Liver (tissue), 9 donors: ENCODE results near the gene CPSF3. TPM values are rescaled to one million over a fixed set of nuclear protein-coding genes. Genes with fewer than 3 reads are reported as not detected.

Experiments
- DNase-seq: peaks from one replicate; pipeline ENCODE4 v3.0.0-alpha.2; 2017; ENCODE audit warnings: low spot score
- H3K27ac ChIP-seq, 2 donors: one replicate each; pipeline ENCODE4 v1.7.0; 2013; ENCODE audit warnings: inconsistent platforms in 2 of 2, low read length in 2 of 2, control low read depth in 1 of 2, low read depth in 1 of 2, mild to moderate bottlenecking in 1 of 2
- H3K27me3 ChIP-seq, 4 donors: one replicate each; pipeline versions ENCODE4 v1.6.1 to v1.7.0; 2013; ENCODE audit warnings: low read length in 3 of 4, inconsistent platforms in 1 of 4, mild to moderate bottlenecking in 1 of 4, moderate library complexity in 1 of 4; ENCODE audit not compliant: control insufficient read depth in 4 of 4, insufficient read depth in 4 of 4
- H3K36me3 ChIP-seq, 4 donors: one replicate each; pipeline versions ENCODE4 v1.6.1 to v1.7.0; 2013; ENCODE audit warnings: low read length in 3 of 4, mild to moderate bottlenecking in 3 of 4, low read depth in 1 of 4, moderate library complexity in 1 of 4; ENCODE audit not compliant: control insufficient read depth in 4 of 4, insufficient read depth in 3 of 4
- H3K4me1 ChIP-seq, 4 donors: one replicate each; pipeline versions ENCODE4 v1.6.1 to v1.7.0; 2013; ENCODE audit warnings: low read length in 3 of 4, mild to moderate bottlenecking in 3 of 4, moderate library complexity in 1 of 4; ENCODE audit not compliant: control insufficient read depth in 4 of 4, insufficient read depth in 4 of 4
- H3K4me3 ChIP-seq, 3 donors: one replicate each; pipeline versions ENCODE4 v1.6.1 to v1.7.0; 2013; ENCODE audit warnings: low read length in 3 of 3, control low read depth in 1 of 3, low read depth in 1 of 3, mild to moderate bottlenecking in 1 of 3
- H3K9ac ChIP-seq, 2 donors: one replicate each; pipeline ENCODE4 v1.7.0; 2013; ENCODE audit warnings: low read length in 2 of 2, mild to moderate bottlenecking in 2 of 2, moderate library complexity in 2 of 2, control low read depth in 1 of 2, low read depth in 1 of 2
- H3K9me3 ChIP-seq, 4 donors: one replicate each; pipeline versions ENCODE4 v1.6.1 to v1.7.0; 2013; ENCODE audit warnings: low read length in 3 of 4; ENCODE audit not compliant: control insufficient read depth in 4 of 4
- CTCF ChIP-seq: fragments of 150-350 bp; IDR thresholded peaks from 2 replicates; pipeline ENCODE4 v1.5.1; 2017; ENCODE audit warnings: improper control_type of control experiment, low read depth, low read length; ENCODE audit not compliant: missing input control
- EGR1 ChIP-seq, 2 donors: IDR thresholded peaks; 2 replicates each; pipeline ENCODE4 v1.6.1; 2016 to 2018; ENCODE audit warnings: antibody characterized with exemption in 2 of 2, low read depth in 2 of 2
- GABPA ChIP-seq, 2 donors: IDR thresholded peaks in 1 of 2; conservative IDR thresholded peaks in 1 of 2; 2 replicates each; pipeline ENCODE4 v1.6.1; 2016; ENCODE audit warnings: antibody characterized with exemption in 2 of 2, mild to moderate bottlenecking in 1 of 2, moderate library complexity in 1 of 2
- HNF4A ChIP-seq, 2 donors: conservative IDR thresholded peaks; 2 replicates each; pipeline ENCODE4 v1.6.1; 2016; ENCODE audit warnings: antibody characterized with exemption in 2 of 2, mild to moderate bottlenecking in 2 of 2
- HNF4G ChIP-seq: IDR thresholded peaks from 2 replicates; pipeline ENCODE4 v1.6.1; 2016; ENCODE audit warnings: antibody characterized with exemption
- JUND ChIP-seq, 2 donors: IDR thresholded peaks; 2 replicates each; pipeline ENCODE4 v1.6.1; 2016; ENCODE audit warnings: antibody characterized with exemption in 2 of 2
- NR2F2 ChIP-seq: IDR thresholded peaks from 2 replicates; pipeline ENCODE4 v1.6.1; 2016; ENCODE audit warnings: antibody characterized with exemption
- RAD21 ChIP-seq, 2 donors: IDR thresholded peaks; 2 replicates each; pipeline ENCODE4 v1.6.1; 2016; ENCODE audit warnings: antibody characterized with exemption in 2 of 2, mild to moderate bottlenecking in 2 of 2
- RXRA ChIP-seq, 2 donors: IDR thresholded peaks; 2 replicates each; pipeline ENCODE4 v1.6.1; 2017 to 2018; ENCODE audit warnings: antibody characterized with exemption in 2 of 2, mild to moderate bottlenecking in 1 of 2
- TAF1 ChIP-seq: conservative IDR thresholded peaks from 2 replicates; pipeline ENCODE4 v1.6.1; 2016; ENCODE audit warnings: antibody characterized with exemption, mild to moderate bottlenecking
- YY1 ChIP-seq: IDR thresholded peaks from 2 replicates; pipeline ENCODE4 v1.6.1; 2016; ENCODE audit warnings: antibody characterized with exemption, mild to moderate bottlenecking
- WGBS: extraction: QIAGEN DNeasy Blood & Tissue Kit; methylation state at CpG from one replicate; pipeline ENCODE4 v1.1.7; 2013; 5-methylcytosine and 5-hydroxymethylcytosine counted together
- polyA plus RNA-seq, 2 donors: library from polyadenylated mRNA; stranded (reverse) in 1 of 2; unstranded in 1 of 2; fragments of 200-250 nt in 1 of 2; fragments of >200 nt in 1 of 2; fragmentation: Nextera tagmentation in 1 of 2; extraction: Ambion mirVana in 1 of 2; gene quantifications; one replicate each; pipeline versions ENCODE4 v1.2.1 to v1.2.3, GENCODE V29; 2013 to 2015
- total RNA-seq, 2 donors: library from RNA; depleted of rRNA; stranded (reverse); fragments of >200 nt; gene quantifications; one replicate each; pipeline ENCODE4 v1.2.3, GENCODE V29; 2014
- TF ChIP-seq, protein P1 (sequence below): IDR thresholded peaks from 2 replicates; pipeline ENCODE4 v1.6.1; 2016; ENCODE audit warnings: antibody characterized with exemption, mild to moderate bottlenecking
- TF ChIP-seq, protein P2 (sequence below): IDR thresholded peaks from 2 replicates; pipeline ENCODE4 v1.6.1; 2016; ENCODE audit warnings: antibody characterized with exemption
- donor health status: healthy.
- donor health status: healthy.
- donor health status: healthy.
- donor health status: healthy.
- donor health status: healthy.

CPSF3 gene
- total and polyA plus RNA-seq, 4 donors: 8.7 to 32.2 (median 16.9) TPM

DNA sequence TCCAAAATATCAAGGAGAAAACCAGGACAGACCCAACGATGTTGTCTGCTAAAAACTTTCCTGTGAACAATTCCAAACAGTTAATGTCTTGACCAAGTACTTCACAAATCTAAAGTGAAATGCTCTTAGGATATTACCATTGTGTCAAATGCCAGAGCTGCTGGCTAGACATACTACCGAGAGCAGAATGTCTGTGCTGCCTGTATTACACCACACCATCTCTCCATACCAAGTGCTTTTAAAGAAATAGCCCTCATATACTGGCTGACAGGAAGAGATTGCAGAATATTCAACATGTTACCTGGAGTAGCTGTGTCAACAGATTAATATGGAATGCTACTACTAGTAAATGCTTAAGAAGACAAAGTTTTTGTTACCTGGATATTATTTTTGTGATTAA is 69.5 kb downstream of the CPSF3 start (continued):
- TF ChIP-seq, protein P1, sequence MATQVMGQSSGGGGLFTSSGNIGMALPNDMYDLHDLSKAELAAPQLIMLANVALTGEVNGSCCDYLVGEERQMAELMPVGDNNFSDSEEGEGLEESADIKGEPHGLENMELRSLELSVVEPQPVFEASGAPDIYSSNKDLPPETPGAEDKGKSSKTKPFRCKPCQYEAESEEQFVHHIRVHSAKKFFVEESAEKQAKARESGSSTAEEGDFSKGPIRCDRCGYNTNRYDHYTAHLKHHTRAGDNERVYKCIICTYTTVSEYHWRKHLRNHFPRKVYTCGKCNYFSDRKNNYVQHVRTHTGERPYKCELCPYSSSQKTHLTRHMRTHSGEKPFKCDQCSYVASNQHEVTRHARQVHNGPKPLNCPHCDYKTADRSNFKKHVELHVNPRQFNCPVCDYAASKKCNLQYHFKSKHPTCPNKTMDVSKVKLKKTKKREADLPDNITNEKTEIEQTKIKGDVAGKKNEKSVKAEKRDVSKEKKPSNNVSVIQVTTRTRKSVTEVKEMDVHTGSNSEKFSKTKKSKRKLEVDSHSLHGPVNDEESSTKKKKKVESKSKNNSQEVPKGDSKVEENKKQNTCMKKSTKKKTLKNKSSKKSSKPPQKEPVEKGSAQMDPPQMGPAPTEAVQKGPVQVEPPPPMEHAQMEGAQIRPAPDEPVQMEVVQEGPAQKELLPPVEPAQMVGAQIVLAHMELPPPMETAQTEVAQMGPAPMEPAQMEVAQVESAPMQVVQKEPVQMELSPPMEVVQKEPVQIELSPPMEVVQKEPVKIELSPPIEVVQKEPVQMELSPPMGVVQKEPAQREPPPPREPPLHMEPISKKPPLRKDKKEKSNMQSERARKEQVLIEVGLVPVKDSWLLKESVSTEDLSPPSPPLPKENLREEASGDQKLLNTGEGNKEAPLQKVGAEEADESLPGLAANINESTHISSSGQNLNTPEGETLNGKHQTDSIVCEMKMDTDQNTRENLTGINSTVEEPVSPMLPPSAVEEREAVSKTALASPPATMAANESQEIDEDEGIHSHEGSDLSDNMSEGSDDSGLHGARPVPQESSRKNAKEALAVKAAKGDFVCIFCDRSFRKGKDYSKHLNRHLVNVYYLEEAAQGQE: no peak
- TF ChIP-seq EGR1 (IDR thresholded peaks at IDR 0.05; ENCODE audit: low read depth in 2 of 2) (no peak), NR2F2 (no peak)

DNA sequence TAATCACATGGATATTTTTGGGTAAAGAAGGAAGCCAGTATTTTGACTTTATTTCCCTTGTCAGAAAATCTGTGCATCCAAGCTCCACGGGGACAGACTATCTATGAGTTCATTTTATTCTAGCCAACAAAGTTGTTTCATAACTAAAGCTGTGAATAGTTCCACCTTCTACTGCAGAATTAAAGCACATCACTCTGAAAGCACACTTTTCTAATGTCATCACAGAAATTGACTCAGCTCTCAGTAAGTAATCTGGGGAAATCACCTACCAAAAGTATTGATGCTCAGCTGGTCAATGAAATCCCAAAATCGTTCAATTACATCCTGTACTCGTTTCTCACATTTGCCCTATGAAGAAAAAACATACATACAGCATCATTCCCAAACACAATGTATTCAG is 70.0 kb downstream of the CPSF3 start:
- WGBS: 85% methylated on average over 3 of the region's 3 CpGs
- Histone ChIP-seq H3K27me3 (no peaks in the 10 kb centered on the region), H3K4me3 (no peak overlapping the region), H3K36me3 (peaks cover 23 to 75% (median 55%) of the 10 kb centered on the region in 4 donors), H3K9me3 (no peaks in the 10 kb centered on the region), H3K27ac (no peak overlapping the region), H3K4me1 (no peaks in the 10 kb centered on the region), H3K9ac (no peak overlapping the region)
- no peak for DNase-seq
- TF ChIP-seq NR2F2: no peak
- TF ChIP-seq TAF1: no peak
- TF ChIP-seq RXRA (IDR thresholded peaks at IDR 0.05): no peak
- no peak for TF ChIP-seq HNF4G
- no peak for TF ChIP-seq YY1
- TF ChIP-seq CTCF: no peak
- TF ChIP-seq EGR1 (IDR thresholded peaks at IDR 0.05; ENCODE audit: low read depth in 2 of 2): no peak
- no peak for TF ChIP-seq HNF4A (conservative IDR thresholded peaks at IDR 0.05)
- TF ChIP-seq RAD21 (IDR thresholded peaks at IDR 0.05): no peak
- TF ChIP-seq, protein P2, sequence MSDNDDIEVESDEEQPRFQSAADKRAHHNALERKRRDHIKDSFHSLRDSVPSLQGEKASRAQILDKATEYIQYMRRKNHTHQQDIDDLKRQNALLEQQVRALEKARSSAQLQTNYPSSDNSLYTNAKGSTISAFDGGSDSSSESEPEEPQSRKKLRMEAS: no peak
- no peak for TF ChIP-seq JUND (IDR thresholded peaks at IDR 0.05)
- TF ChIP-seq GABPA (IDR thresholded peaks at IDR 0.05 in 1 of 2, conservative IDR thresholded peaks at IDR 0.05 in 1 of 2): no peak

GRCh38 chr2:9494081-9494480 is 70.6 kb downstream of the CPSF3 start:
- H3K36me3 ChIP-seq: peaks cover 23 to 70% (median 53%) of the 10 kb centered on the region in 4 donors
- WGBS: 99% methylated on average over 1 of the region's 1 CpG

More at GRCh38 chr2:9494081-9494480, 70.6 kb downstream of the CPSF3 start:
- DNase-seq: no peak
- Histone ChIP-seq H3K9me3 (no peaks in the 10 kb centered on the region), H3K4me3 (no peak overlapping the region), H3K4me1 (no peaks in the 10 kb centered on the region), H3K27ac (no peak overlapping the region), H3K9ac (no peak overlapping the region), H3K27me3 (no peaks in the 10 kb centered on the region)
- no peak for TF ChIP-seq NR2F2
